Stimulated activated CD8-positive, alpha-beta memory T cell treated with anti-CD3 and anti-CD28 coated beads, Interleukin-15, amount 100 ng/mL, for 48 hours (primary cell): Measurements from ENCODE around the gene SHROOM2.

ENCODE experiments used
- DNase-seq, 2 donors: peaks; one replicate each; pipeline ENCODE4 v3.0.0-alpha.2; 2020; ENCODE audit warnings: low read depth in 2 of 2

The SHROOM2 gene

GRCh38 chrX:9947131-9947794 is 161.0 kb downstream of the SHROOM2 start:
- DNase-seq, result no peak

- no peak for DNase-seq
Observed at GRCh38 chrX:9948406-9948805, 162.2 kb downstream of the SHROOM2 start.

GRCh38 chrX:9952300-9952699 is 166.1 kb downstream of the SHROOM2 start:
- no peak for DNase-seq

- no peak for DNase-seq
Observed at GRCh38 chrX:9953396-9953795, 167.2 kb downstream of the SHROOM2 start.

- no peak for DNase-seq
Observed at GRCh38 chrX:9955506-9955905, 169.3 kb downstream of the SHROOM2 start.

- DNase-seq, result no peak
Observed at GRCh38 chrX:9957743-9958142, 171.5 kb downstream of the SHROOM2 start.

GRCh38 chrX:9958183-9958582 is 172.0 kb downstream of the SHROOM2 start:
- no peak for DNase-seq

GRCh38 chrX:9961750-9962149 is 175.5 kb downstream of the SHROOM2 start:
- DNase-seq, result no peak

- DNase-seq, result no peak
Observed at GRCh38 chrX:9966775-9967408, 180.7 kb downstream of the SHROOM2 start, which contains the start of gene CLDN34. Gene CLDN34, plus strand, starts transcription at chrX:9967358. Its CDS starts 0 bp downstream, at chrX:9967358.

GRCh38 chrX:9977635-9978034 is 191.4 kb downstream of the SHROOM2 start:
- no peak for DNase-seq

- no peak for DNase-seq
Observed at GRCh38 chrX:9980401-9980800, 194.2 kb downstream of the SHROOM2 start.

- DNase-seq, result no peak
Observed at GRCh38 chrX:9980927-9981326, 194.7 kb downstream of the SHROOM2 start.

- no peak for DNase-seq
Observed at GRCh38 chrX:9983441-9983840, 197.2 kb downstream of the SHROOM2 start.

- DNase-seq, result no peak
Observed at GRCh38 chrX:9983846-9984245, 197.6 kb downstream of the SHROOM2 start.

- no peak for DNase-seq
Observed at GRCh38 chrX:9988762-9989161, 202.5 kb downstream of the SHROOM2 start.

- DNase-seq, result no peak
Observed at GRCh38 chrX:9992061-9992460, 205.8 kb downstream of the SHROOM2 start.

GRCh38 chrX:9992724-9993123 is 206.5 kb downstream of the SHROOM2 start:
- no peak for DNase-seq

- peak in 1 of 2 donors; percentile 52 for DNase-seq
Observed at GRCh38 chrX:9995855-9996339, 209.7 kb downstream of the SHROOM2 start.

GRCh38 chrX:9997041-9997440 is 210.8 kb downstream of the SHROOM2 start:
- DNase-seq, result no peak

GRCh38 chrX:9997524-9997923 is 211.3 kb downstream of the SHROOM2 start:
- DNase-seq, result peak; percentile 41 to 60
